Endodermal cell (in vitro differentiated cells): Measurements from ENCODE around the gene ARHGAP31. TPM values are rescaled to one million over a fixed set of nuclear protein-coding genes. Genes with fewer than 3 reads are reported as not detected.
"Not testable (repeated sequence)": the region's sequence is repeated elsewhere in the genome, so short reads cannot be mapped to it uniquely, and the experiment has no call there.

Experiments
- DNase-seq: peaks from one replicate; pipeline ENCODE4 v3.0.0-alpha.2; 2017
- H3K27ac ChIP-seq: 2 replicates; pipeline ENCODE4 v1.5.1; 2013; ENCODE audit warnings: mild to moderate bottlenecking, low read depth, low read length, moderate library complexity
- H3K27me3 ChIP-seq: 2 replicates; pipeline ENCODE4 v1.6.1; 2013; ENCODE audit warnings: mild to moderate bottlenecking, low read length, moderate library complexity; ENCODE audit not compliant: insufficient read depth, control insufficient read depth, poor library complexity, severe bottlenecking
- H3K36me3 ChIP-seq: 2 replicates; pipeline ENCODE4 v1.7.0; 2013; ENCODE audit warnings: mild to moderate bottlenecking, low read length, moderate library complexity; ENCODE audit not compliant: control insufficient read depth, insufficient read depth
- H3K4me1 ChIP-seq: one replicate; pipeline ENCODE4 v1.7.0; 2013; ENCODE audit warnings: low read length; ENCODE audit not compliant: control insufficient read depth, insufficient read depth
- H3K4me3 ChIP-seq: 2 replicates; pipeline ENCODE4 v1.5.1; 2013; ENCODE audit warnings: mild to moderate bottlenecking, low read length, moderate library complexity
- H3K9ac ChIP-seq: 2 replicates; pipeline ENCODE4 v1.6.1; 2013; ENCODE audit warnings: mild to moderate bottlenecking, low read length, moderate library complexity; ENCODE audit not compliant: poor library complexity, severe bottlenecking; ENCODE audit errors: extremely low read depth
- H3K9me3 ChIP-seq: 2 replicates; pipeline ENCODE4 v1.6.1; 2013; ENCODE audit warnings: mild to moderate bottlenecking, low read length, moderate library complexity; ENCODE audit not compliant: control insufficient read depth
- H3K27ac Mint-ChIP-seq: 2 replicates; pipeline ENCODE4 v1.8.0; 2020; ENCODE audit warnings: mixed read lengths
- H3K27me3 Mint-ChIP-seq: 2 replicates; pipeline ENCODE4 v1.8.0; 2021; ENCODE audit warnings: mild to moderate bottlenecking, mixed read lengths; ENCODE audit not compliant: insufficient read depth
- H3K36me3 Mint-ChIP-seq: 2 replicates; pipeline ENCODE4 v1.8.0; 2020; ENCODE audit warnings: low read depth, mixed read lengths
- H3K4me1 Mint-ChIP-seq: 2 replicates; pipeline ENCODE4 v1.8.0; 2020; ENCODE audit warnings: mixed read lengths
- H3K4me3 Mint-ChIP-seq: 2 replicates; pipeline ENCODE4 v1.8.0; 2020; ENCODE audit warnings: mild to moderate bottlenecking, moderate library complexity, mixed read lengths
- H3K9me3 Mint-ChIP-seq: 2 replicates; pipeline ENCODE4 v1.8.0; 2020; ENCODE audit warnings: mild to moderate bottlenecking, mixed read lengths
- WGBS, 2 experiments: methylation state at CpG; one replicate each; pipeline versions ENCODE4 v1.1.5 to v1.1.7; 2013; ENCODE audit warnings: missing lambda C conversion rate in 2 of 2, mixed read lengths in 1 of 2; ENCODE audit not compliant: insufficient coverage in 1 of 2, insufficient read length in 1 of 2; 5-methylcytosine and 5-hydroxymethylcytosine counted together
- total RNA-seq, 2 donors: library from RNA; stranded (reverse); fragmentation: NEBNext Ultra II Directional in 1 of 2; extraction: Animal tissue kit (Norgen Biotek cat#: 25700) in 1 of 2; gene quantifications; 2 replicates in 1 of 2; 3 replicates in 1 of 2; pipeline ENCODE4 v1.2.1, GENCODE V29; 2021
- TF ChIP-seq, protein P1 (sequence below): fragments of 200-600 bp; sonication (generic); conservative IDR thresholded peaks from 2 replicates; pipeline ENCODE4 v1.5.0; 2021; ENCODE audit warnings: antibody characterized with exemption, mild to moderate bottlenecking

ARHGAP31 gene
- total RNA-seq, 2 donors from 2014 or later = 2.2 to 2.3 TPM

DNA sequence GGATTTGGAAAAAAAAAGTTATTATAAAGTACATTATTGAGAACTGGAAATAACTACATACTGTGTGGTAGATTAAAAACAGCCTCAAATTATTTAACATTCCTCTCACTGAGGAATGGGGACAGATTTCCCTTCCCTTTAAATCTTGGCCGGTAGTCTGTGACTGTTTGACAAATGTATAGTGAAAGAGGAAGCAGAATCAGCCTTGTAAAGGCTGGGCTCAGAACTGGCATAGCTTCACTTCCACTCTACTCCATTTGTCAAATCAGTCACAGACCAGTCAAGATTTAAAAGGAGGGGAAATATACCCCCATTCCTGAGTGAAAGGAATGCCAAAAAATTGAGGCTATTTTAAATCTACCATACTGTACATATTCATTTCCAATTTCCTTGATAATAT lies 35.3 kb upstream of the ARHGAP31 start:
- H3K36me3 ChIP-seq = no peaks in the 10 kb centered on the region
- H3K4me3 ChIP-seq = no peak overlapping the region
- H3K36me3 Mint-ChIP-seq = no peaks in the 10 kb centered on the region
- no peak overlapping the region for H3K9ac ChIP-seq
- no peak overlapping the region for H3K4me3 Mint-ChIP-seq
- 86% methylated on average over 1 of the region's 1 CpG; no CpG with 5 or more reads in 1 of the 2 experiments for WGBS, 2 experiments
- H3K4me1 Mint-ChIP-seq = peaks cover 19% of the 10 kb centered on the region
- H3K9me3 ChIP-seq = peaks cover 20% of the 10 kb centered on the region
- H3K27me3 ChIP-seq = no peaks in the 10 kb centered on the region
- no peak overlapping the region for H3K27ac ChIP-seq
- H3K27ac Mint-ChIP-seq = no peak overlapping the region
- TF ChIP-seq, protein P1, sequence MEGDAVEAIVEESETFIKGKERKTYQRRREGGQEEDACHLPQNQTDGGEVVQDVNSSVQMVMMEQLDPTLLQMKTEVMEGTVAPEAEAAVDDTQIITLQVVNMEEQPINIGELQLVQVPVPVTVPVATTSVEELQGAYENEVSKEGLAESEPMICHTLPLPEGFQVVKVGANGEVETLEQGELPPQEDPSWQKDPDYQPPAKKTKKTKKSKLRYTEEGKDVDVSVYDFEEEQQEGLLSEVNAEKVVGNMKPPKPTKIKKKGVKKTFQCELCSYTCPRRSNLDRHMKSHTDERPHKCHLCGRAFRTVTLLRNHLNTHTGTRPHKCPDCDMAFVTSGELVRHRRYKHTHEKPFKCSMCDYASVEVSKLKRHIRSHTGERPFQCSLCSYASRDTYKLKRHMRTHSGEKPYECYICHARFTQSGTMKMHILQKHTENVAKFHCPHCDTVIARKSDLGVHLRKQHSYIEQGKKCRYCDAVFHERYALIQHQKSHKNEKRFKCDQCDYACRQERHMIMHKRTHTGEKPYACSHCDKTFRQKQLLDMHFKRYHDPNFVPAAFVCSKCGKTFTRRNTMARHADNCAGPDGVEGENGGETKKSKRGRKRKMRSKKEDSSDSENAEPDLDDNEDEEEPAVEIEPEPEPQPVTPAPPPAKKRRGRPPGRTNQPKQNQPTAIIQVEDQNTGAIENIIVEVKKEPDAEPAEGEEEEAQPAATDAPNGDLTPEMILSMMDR = no peak
- DNase-seq = no peak
- H3K27me3 Mint-ChIP-seq = no peaks in the 10 kb centered on the region
- H3K4me1 ChIP-seq = peaks cover 5% of the 10 kb centered on the region
- no peaks in the 10 kb centered on the region for H3K9me3 Mint-ChIP-seq

DNA sequence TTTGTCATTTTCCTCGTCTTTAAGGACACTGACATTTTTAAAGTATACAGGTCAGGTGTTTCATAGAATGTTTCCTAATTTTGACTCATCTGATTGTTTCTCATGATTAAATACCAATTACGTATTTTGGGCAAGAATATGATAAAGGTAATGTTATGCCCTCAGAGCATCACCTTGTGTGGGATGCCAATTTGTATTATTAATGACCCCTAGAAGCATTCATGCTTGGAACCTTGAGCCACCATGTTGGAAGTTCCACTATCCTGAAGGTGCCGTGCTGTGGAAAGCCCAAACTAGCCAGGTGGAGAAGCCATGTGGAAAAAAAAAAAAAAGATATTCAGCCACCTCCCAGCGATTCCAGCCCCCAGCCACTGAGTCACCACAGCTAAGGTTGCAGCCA lies 34.4 kb upstream of the ARHGAP31 start:
- peaks cover 3% of the 10 kb centered on the region for H3K4me1 ChIP-seq
- no peak overlapping the region for H3K9ac ChIP-seq
- H3K4me1 Mint-ChIP-seq = peaks cover 16% of the 10 kb centered on the region
- H3K27me3 ChIP-seq = no peaks in the 10 kb centered on the region
- no peak overlapping the region for H3K27ac ChIP-seq
- H3K36me3 ChIP-seq = no peaks in the 10 kb centered on the region
- 93 to 96% methylated on average over 3 to 4 of the region's 4 CpGs for WGBS, 2 experiments
- H3K4me3 Mint-ChIP-seq = no peak overlapping the region
- H3K4me3 ChIP-seq = no peak overlapping the region
- H3K36me3 Mint-ChIP-seq = no peaks in the 10 kb centered on the region
- H3K9me3 ChIP-seq = peaks cover 20% of the 10 kb centered on the region
- H3K27me3 Mint-ChIP-seq = peaks cover 1% of the 10 kb centered on the region
- H3K27ac Mint-ChIP-seq = no peak overlapping the region
- H3K9me3 Mint-ChIP-seq = no peaks in the 10 kb centered on the region
- DNase-seq = no peak
- TF ChIP-seq, protein P1 = no peak

DNA sequence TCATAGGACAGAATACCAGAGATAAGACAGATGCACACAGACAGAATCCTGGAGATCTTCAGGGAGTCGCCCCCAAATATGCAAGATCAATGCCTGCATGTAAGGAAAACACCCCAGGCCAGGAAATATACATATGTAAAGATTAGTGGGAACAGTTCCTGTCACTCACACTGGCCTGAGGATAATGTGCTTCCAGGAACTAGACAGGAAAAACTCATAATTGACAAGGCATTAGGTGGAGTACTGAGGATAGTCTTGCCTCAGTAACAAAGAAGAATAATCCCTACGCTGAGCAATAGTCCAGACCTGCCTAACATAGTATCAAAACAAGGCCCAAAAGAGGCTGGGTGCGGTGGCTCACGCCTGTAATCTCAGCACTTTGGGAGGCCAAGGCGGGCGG lies 33.1 kb upstream of the ARHGAP31 start:
- no peak overlapping the region for H3K9ac ChIP-seq
- no peaks in the 10 kb centered on the region for H3K36me3 Mint-ChIP-seq
- peaks cover 20% of the 10 kb centered on the region for H3K9me3 ChIP-seq
- peaks cover 11% of the 10 kb centered on the region for H3K4me1 Mint-ChIP-seq
- TF ChIP-seq, protein P1 = no peak
- WGBS, 2 experiments = 33 to 80% methylated on average over 1 to 6 of the region's 6 CpGs
- H3K4me3 ChIP-seq = no peak overlapping the region
- no peaks in the 10 kb centered on the region for H3K9me3 Mint-ChIP-seq
- H3K27me3 ChIP-seq = no peaks in the 10 kb centered on the region
- no peaks in the 10 kb centered on the region for H3K4me1 ChIP-seq
- no peak overlapping the region for H3K27ac ChIP-seq
- no peak overlapping the region for H3K27ac Mint-ChIP-seq
- DNase-seq = no peak
- H3K36me3 ChIP-seq = no peaks in the 10 kb centered on the region
- H3K4me3 Mint-ChIP-seq = no peak overlapping the region
- H3K27me3 Mint-ChIP-seq = peaks cover 1% of the 10 kb centered on the region

GRCh38 chr3:119270212-119270611 lies 24.0 kb upstream of the ARHGAP31 start:
- H3K36me3 Mint-ChIP-seq, H3K27ac Mint-ChIP-seq, H3K4me1 ChIP-seq, H3K4me3 ChIP-seq, DNase-seq, H3K27ac ChIP-seq, H3K27me3 Mint-ChIP-seq, H3K27me3 ChIP-seq, H3K4me1 Mint-ChIP-seq, H3K4me3 Mint-ChIP-seq, H3K9ac ChIP-seq, H3K36me3 ChIP-seq, H3K9me3 ChIP-seq: not testable (repeated sequence)
- WGBS, 2 experiments = 85% methylated on average over 1 of the region's 2 CpGs; no CpG with 5 or more reads in 1 of the 2 experiments
- peaks cover 21% of the 10 kb centered on the region for H3K9me3 Mint-ChIP-seq
